Osteocyte (in vitro differentiated cells): ENCODE measurements around the gene NHLRC2. TPM values are rescaled to one million over a fixed set of nuclear protein-coding genes. Genes with fewer than 3 reads are reported as not detected.

ENCODE experiments used
- DNase-seq: peaks from one replicate; pipeline ENCODE4 v3.0.0; 2021; ENCODE audit warnings: mixed read lengths; ENCODE audit not compliant: unreplicated experiment; ENCODE audit errors: extremely low spot score
- H3K27ac Mint-ChIP-seq: one replicate; pipeline ENCODE4 v1.8.0; 2021; ENCODE audit warnings: mild to moderate bottlenecking, mixed read lengths; ENCODE audit not compliant: unreplicated experiment
- H3K27me3 Mint-ChIP-seq: one replicate; pipeline ENCODE4 v1.8.0; 2021; ENCODE audit warnings: mixed read lengths; ENCODE audit not compliant: unreplicated experiment
- H3K36me3 Mint-ChIP-seq: one replicate; pipeline ENCODE4 v1.8.0; 2021; ENCODE audit warnings: mixed read lengths; ENCODE audit not compliant: unreplicated experiment
- H3K4me1 Mint-ChIP-seq: one replicate; pipeline ENCODE4 v1.8.0; 2021; ENCODE audit warnings: mixed read lengths; ENCODE audit not compliant: unreplicated experiment
- H3K4me3 Mint-ChIP-seq: one replicate; pipeline ENCODE4 v1.8.0; 2021; ENCODE audit warnings: mild to moderate bottlenecking, moderate library complexity, mixed read lengths; ENCODE audit not compliant: unreplicated experiment
- H3K9me3 Mint-ChIP-seq: one replicate; pipeline ENCODE4 v1.8.0; 2021; ENCODE audit warnings: mixed read lengths; ENCODE audit not compliant: unreplicated experiment
- total RNA-seq: library from RNA; stranded (reverse); gene quantifications from 2 replicates; pipeline ENCODE4 v1.2.1, GENCODE V29; 2021
- TF ChIP-seq, protein P1 (sequence below): fragments of 200-600 bp; sonication (generic); IDR thresholded peaks from 2 replicates; pipeline ENCODE4 v1.5.0; 2021; ENCODE audit warnings: antibody characterized with exemption, mild to moderate bottlenecking, moderate library complexity

Gene NHLRC2
- total RNA-seq, 1 donor from 2014 or later, result 39.3 TPM

GRCh38 chr10:113859261-113859660 lies 4.8 kb downstream of the NHLRC2 start:
- H3K4me3 Mint-ChIP-seq, result no peak overlapping the region
- peaks cover 38% of the 10 kb centered on the region for H3K36me3 Mint-ChIP-seq
- peaks cover 12% of the 10 kb centered on the region for H3K9me3 Mint-ChIP-seq
- DNase-seq, result no peak
- TF ChIP-seq, protein P1, sequence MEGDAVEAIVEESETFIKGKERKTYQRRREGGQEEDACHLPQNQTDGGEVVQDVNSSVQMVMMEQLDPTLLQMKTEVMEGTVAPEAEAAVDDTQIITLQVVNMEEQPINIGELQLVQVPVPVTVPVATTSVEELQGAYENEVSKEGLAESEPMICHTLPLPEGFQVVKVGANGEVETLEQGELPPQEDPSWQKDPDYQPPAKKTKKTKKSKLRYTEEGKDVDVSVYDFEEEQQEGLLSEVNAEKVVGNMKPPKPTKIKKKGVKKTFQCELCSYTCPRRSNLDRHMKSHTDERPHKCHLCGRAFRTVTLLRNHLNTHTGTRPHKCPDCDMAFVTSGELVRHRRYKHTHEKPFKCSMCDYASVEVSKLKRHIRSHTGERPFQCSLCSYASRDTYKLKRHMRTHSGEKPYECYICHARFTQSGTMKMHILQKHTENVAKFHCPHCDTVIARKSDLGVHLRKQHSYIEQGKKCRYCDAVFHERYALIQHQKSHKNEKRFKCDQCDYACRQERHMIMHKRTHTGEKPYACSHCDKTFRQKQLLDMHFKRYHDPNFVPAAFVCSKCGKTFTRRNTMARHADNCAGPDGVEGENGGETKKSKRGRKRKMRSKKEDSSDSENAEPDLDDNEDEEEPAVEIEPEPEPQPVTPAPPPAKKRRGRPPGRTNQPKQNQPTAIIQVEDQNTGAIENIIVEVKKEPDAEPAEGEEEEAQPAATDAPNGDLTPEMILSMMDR, result no peak
- H3K27me3 Mint-ChIP-seq, result no peaks in the 10 kb centered on the region
- no peak overlapping the region for H3K27ac Mint-ChIP-seq
- H3K4me1 Mint-ChIP-seq, result peaks cover 31% of the 10 kb centered on the region

- Mint-ChIP-seq H3K9me3 (peaks cover 19% of the 10 kb centered on the region), H3K4me3 (no peak overlapping the region), H3K4me1 (peaks cover 1% of the 10 kb centered on the region), H3K36me3 (peaks cover 47% of the 10 kb centered on the region), H3K27ac (no peak overlapping the region), H3K27me3 (no peaks in the 10 kb centered on the region)
- no peak for DNase-seq
- TF ChIP-seq, protein P1, result no peak
Measured at GRCh38 chr10:113865901-113866300, 11.4 kb downstream of the NHLRC2 start.

DNA sequence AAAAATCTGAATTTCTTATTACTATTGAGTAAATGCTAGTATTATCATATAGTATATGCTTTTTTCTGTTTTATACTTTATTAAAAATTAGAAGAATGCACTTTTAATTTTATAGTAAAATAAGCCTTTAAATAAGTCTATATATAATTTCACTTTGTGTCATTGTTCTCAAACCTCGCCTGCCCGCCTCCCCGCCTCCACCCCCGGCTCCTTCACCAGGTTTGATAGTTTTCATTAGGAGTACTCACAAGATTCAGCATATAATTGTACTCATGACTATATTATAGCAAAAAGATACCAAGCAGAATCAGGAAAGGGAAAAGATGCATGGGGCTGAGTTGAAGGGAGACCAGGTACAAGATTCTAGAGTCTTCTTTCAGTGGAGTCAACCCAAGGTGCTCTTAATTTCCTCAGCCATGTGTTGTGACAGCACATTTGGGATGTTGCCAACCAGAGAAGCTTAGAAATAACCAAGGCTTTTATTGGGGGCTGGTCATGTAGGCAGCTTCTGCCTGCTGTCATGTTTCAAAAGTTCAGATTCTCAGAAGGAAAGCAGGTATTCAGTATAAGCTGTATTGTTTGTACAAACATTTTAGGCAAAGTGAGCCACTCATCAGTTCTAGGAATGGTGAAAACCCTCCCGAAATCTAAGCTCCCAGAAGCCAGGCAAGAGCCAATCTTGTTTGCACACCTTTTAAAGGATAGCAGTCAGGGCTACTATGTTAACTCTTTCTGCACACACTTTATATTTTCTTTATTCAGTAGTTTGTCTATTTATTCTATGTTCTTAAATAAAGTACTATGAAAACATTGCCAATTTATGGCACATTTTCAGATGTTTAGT lies 12.3 kb downstream of the NHLRC2 start:
- Mint-ChIP-seq H3K27me3 (no peaks in the 10 kb centered on the region), H3K9me3 (peaks cover 16% of the 10 kb centered on the region), H3K36me3 (peaks cover 46% of the 10 kb centered on the region), H3K4me3 (no peak overlapping the region), H3K27ac (no peak overlapping the region), H3K4me1 (peaks cover 1% of the 10 kb centered on the region)
- no peak for DNase-seq
- TF ChIP-seq, protein P1, result no peak

- Mint-ChIP-seq H3K4me3 (no peak overlapping the region), H3K36me3 (peaks cover 52% of the 10 kb centered on the region), H3K27me3 (no peaks in the 10 kb centered on the region), H3K27ac (no peak overlapping the region), H3K9me3 (peaks cover 27% of the 10 kb centered on the region), H3K4me1 (peaks cover 1% of the 10 kb centered on the region)
- no peak for DNase-seq
- TF ChIP-seq, protein P1, result no peak
Measured at GRCh38 chr10:113867904-113868303, 13.4 kb downstream of the NHLRC2 start.

DNA sequence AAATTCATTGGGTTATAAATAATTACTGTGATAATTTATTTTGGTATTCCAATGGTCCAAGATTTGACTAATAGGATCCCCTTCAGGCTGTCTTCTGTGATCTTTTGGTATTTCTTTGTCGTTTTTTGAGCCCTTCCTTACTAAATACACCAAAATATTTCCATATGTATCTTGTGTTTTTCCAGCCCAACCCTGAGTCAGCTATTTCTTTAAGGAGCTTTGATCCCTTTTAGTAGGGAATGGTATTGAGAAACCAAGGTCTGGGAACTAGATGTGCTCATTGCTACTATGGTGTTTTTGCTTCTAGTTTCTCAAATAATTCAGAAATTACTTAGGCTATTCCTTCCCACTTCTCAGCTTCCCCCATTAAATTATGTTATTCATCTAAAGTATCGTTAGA lies 15.3 kb downstream of the NHLRC2 start:
- Mint-ChIP-seq H3K36me3 (peaks cover 56% of the 10 kb centered on the region), H3K4me1 (peaks cover 3% of the 10 kb centered on the region), H3K27me3 (no peaks in the 10 kb centered on the region), H3K9me3 (peaks cover 32% of the 10 kb centered on the region), H3K27ac (no peak overlapping the region), H3K4me3 (no peak overlapping the region)
- DNase-seq, result no peak
- TF ChIP-seq, protein P1, result no peak
